Upper lobe of right lung (tissue), 1 donor: ENCODE data around the gene TRPC1. TPM values are rescaled to one million over a fixed set of nuclear protein-coding genes. Genes with fewer than 3 reads are reported as not detected.
"Not testable (repeated sequence)": the region's sequence is repeated elsewhere in the genome, so short reads cannot be mapped to it uniquely, and the experiment has no call there.

ENCODE experiments used
- ATAC-seq: fragments of 200-7000 bp; cut with Tn5 transposase; one replicate; pipeline ENCODE4 v1.9.1; 2020; ENCODE audit warnings: mild to moderate bottlenecking, moderate library complexity
- DNase-seq: peaks from one replicate; pipeline ENCODE4 v3.0.0-alpha.2; 2020
- H3K27ac ChIP-seq: fragments of 200-600 bp; one replicate; pipeline ENCODE4 v1.8.0; 2022
- H3K27me3 ChIP-seq: fragments of 200-600 bp; one replicate; pipeline ENCODE4 v1.8.0; 2022; ENCODE audit warnings: mild to moderate bottlenecking
- H3K36me3 ChIP-seq: fragments of 200-600 bp; one replicate; pipeline ENCODE4 v1.8.0; 2022
- H3K4me1 ChIP-seq: fragments of 200-600 bp; one replicate; pipeline ENCODE4 v1.8.0; 2022
- H3K4me3 ChIP-seq: fragments of 200-600 bp; one replicate; pipeline ENCODE4 v1.8.0; 2022; ENCODE audit warnings: mild to moderate bottlenecking
- H3K9me3 ChIP-seq: fragments of 200-600 bp; one replicate; pipeline ENCODE4 v1.8.0; 2022
- intact Hi-C: fragments of 100-400 bp; cut with DNase I; formaldehyde crosslinking; loops from one replicate; pipeline ENCODE4 v1.11.0; 2022
- total RNA-seq: library from RNA; stranded (reverse); fragmentation: NEBNext Ultra II Directional; extraction: Animal tissue kit (Norgen Biotek cat#: 25700); gene quantifications from one replicate; pipeline ENCODE4 v1.2.1, GENCODE V29; 2021
- TF ChIP-seq, protein P1 (sequence below): fragments of 200-600 bp; IDR thresholded peaks from one replicate; pipeline ENCODE4 v1.8.0; 2022; ENCODE audit warnings: antibody characterized with exemption
- donor health status: DM: no; HTN: yes; CAD: no; lungs with severe emphysema.

Gene TRPC1
- total RNA-seq, 1 donor from 2014 or later: 5.6 TPM

DNA sequence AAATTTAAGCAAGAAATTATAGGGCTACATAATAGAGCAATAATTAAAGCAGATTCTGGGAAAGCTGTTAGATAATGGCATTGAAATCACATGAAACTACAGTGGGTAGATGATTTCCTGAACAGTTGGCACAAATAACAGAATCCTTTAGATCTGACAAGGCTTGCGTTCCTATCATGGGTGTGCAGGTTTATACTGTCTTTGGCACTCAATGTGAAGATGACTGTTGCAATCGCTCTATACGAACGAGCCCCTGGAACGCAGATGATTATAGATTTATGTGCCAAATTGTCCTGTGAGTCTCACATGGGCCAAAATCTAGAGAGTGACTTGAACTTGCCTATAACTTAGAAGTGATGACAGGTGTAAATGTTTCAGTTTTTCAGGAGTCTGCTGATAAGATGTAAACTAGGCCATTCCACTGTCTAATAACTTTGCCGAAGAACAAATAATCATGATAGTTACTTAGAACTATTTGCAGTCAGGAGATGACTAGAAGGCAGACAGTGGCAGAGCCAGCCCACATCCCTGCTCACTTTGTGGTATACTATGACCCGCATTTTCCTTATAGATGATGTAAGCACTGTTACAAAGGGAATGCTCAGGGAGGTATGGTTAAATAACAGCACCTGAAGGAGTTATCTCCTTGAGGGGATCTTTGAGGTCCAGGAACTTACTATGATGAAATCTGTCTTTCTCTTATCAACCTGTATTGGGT is 30.5 kb upstream of the TRPC1 start:
- ATAC-seq (no peak), DNase-seq (no peak)
- Histone ChIP-seq H3K27ac (no peak overlapping the region), H3K4me1 (no peaks in the 10 kb centered on the region), H3K4me3 (no peak overlapping the region), H3K9me3 (no peaks in the 10 kb centered on the region), H3K27me3 (no peaks in the 10 kb centered on the region), H3K36me3 (no peaks in the 10 kb centered on the region)
- TF ChIP-seq, protein P1, sequence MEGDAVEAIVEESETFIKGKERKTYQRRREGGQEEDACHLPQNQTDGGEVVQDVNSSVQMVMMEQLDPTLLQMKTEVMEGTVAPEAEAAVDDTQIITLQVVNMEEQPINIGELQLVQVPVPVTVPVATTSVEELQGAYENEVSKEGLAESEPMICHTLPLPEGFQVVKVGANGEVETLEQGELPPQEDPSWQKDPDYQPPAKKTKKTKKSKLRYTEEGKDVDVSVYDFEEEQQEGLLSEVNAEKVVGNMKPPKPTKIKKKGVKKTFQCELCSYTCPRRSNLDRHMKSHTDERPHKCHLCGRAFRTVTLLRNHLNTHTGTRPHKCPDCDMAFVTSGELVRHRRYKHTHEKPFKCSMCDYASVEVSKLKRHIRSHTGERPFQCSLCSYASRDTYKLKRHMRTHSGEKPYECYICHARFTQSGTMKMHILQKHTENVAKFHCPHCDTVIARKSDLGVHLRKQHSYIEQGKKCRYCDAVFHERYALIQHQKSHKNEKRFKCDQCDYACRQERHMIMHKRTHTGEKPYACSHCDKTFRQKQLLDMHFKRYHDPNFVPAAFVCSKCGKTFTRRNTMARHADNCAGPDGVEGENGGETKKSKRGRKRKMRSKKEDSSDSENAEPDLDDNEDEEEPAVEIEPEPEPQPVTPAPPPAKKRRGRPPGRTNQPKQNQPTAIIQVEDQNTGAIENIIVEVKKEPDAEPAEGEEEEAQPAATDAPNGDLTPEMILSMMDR: no peak
- intact Hi-C loops: no loop called here

DNA sequence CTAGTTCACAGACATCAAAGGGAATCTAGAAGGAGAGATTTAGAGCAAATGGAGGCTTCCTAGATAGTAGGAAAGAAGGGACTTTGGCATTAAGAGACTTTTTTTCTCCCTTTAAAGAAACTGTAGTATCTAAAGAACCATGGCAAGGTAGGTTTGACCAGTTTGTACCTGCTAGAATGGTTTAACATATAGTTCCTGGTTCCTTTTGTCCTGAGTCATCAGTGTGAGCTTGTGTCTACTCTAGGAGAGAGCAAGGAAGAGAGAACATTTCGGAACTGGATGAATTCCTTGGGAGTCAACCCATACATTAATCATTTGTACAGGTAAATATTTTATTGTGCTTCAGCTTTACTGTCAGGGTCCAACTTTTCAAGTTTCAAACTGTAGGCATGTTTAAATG is 29.6 kb upstream of the TRPC1 start:
- H3K36me3 ChIP-seq: no peaks in the 10 kb centered on the region
- no peaks in the 10 kb centered on the region for H3K9me3 ChIP-seq
- H3K27ac ChIP-seq: no peak overlapping the region
- ATAC-seq (no peak), DNase-seq (no peak)
- TF ChIP-seq, protein P1: no peak
- intact Hi-C loops: no loop called here
- no peak overlapping the region for H3K4me3 ChIP-seq
- no peaks in the 10 kb centered on the region for H3K4me1 ChIP-seq
- H3K27me3 ChIP-seq: no peaks in the 10 kb centered on the region

DNA sequence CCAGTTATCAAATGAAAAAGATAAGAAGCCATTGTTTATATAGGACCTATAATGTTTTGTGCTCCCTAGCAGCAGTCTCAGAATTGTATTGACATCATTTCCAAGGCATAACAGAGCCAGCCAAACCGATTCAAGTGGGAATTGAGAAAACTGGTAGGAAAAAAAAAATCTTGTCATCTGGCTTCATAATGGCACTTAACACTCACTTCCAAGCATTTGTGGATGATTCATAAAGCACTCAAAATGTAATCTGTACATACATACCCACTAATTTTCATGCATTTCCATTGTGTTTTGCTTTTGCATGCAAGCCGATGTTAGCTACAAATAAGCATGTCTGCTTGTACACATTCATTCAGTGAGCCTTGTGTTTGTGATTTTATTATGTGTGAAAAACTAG is 18.6 kb upstream of the TRPC1 start:
- no peak for DNase-seq
- Histone ChIP-seq H3K9me3 (no peaks in the 10 kb centered on the region), H3K4me1 (no peaks in the 10 kb centered on the region), H3K27ac (no peak overlapping the region), H3K4me3 (no peak overlapping the region), H3K36me3 (no peaks in the 10 kb centered on the region), H3K27me3 (no peaks in the 10 kb centered on the region)
- intact Hi-C loops: no loop called here
- TF ChIP-seq, protein P1: no peak
- no peak for ATAC-seq

DNA sequence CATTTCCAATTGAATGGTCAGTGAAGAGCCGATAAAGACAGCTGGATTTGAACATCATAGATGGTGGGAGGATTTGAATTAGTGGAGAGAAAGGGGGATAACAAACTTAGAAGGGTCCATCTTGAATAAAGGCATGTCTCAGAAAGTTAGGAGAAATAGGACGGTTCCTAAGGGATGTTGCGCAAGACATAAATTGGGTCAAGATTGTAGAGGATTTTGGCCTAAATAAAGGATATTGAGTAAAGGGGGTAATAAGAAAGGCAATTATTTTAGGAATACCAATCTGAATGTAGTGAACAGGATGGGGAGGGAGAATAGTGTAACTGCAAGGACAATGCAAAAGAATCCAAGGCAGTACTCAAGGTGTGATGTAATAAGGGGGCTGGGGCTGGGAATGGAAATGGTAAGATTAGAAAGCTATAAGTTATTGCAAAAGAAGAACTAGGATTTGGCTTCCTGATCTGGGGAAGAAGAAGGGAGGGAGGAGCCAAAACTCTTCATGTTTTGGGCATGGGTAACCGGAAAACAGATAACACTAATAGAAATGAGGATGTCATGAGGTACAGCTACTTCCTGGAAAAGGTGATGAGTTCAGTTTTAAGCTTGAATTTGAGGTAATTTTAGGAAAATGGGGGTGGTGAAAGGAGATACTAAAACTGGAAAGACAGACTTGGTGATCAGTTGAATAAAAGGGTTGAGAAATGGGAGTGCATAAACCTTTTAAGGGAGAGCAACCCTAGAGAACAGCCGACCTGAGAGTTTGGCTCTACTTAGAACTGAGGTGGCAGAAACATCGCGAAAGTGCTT is 17.3 kb upstream of the TRPC1 start:
- no peaks in the 10 kb centered on the region for H3K36me3 ChIP-seq
- TF ChIP-seq, protein P1: no peak
- H3K4me1 ChIP-seq: no peaks in the 10 kb centered on the region
- intact Hi-C loops: no loop called here
- ATAC-seq: no peak
- no peak for DNase-seq
- H3K4me3 ChIP-seq: no peak overlapping the region
- no peaks in the 10 kb centered on the region for H3K9me3 ChIP-seq
- no peak overlapping the region for H3K27ac ChIP-seq
- no peaks in the 10 kb centered on the region for H3K27me3 ChIP-seq

DNA sequence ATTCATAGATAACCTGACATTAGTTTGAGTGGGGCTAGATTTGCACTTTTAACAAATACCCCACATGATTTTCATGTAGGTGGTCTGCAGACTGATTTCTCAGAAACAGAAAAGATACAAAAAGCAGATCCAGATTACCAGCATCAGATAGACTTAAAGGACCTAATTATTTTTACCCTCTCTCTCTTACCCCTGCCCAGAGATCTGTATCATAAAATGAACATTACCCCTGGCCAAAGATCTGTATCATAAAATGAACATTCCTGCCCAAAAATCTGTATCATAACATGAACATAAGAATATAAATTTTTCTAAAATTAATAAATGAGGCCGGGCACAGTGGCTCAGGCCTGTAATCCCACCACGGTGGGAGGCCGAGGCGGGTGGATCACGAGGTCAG is 14.6 kb upstream of the TRPC1 start:
- H3K9me3 ChIP-seq: no peaks in the 10 kb centered on the region
- intact Hi-C loops: no loop called here
- no peaks in the 10 kb centered on the region for H3K27me3 ChIP-seq
- TF ChIP-seq, protein P1: no peak
- no peaks in the 10 kb centered on the region for H3K36me3 ChIP-seq
- no peak for ATAC-seq
- H3K27ac ChIP-seq: no peak overlapping the region
- H3K4me1 ChIP-seq: no peaks in the 10 kb centered on the region
- no peak for DNase-seq
- no peak overlapping the region for H3K4me3 ChIP-seq

DNA sequence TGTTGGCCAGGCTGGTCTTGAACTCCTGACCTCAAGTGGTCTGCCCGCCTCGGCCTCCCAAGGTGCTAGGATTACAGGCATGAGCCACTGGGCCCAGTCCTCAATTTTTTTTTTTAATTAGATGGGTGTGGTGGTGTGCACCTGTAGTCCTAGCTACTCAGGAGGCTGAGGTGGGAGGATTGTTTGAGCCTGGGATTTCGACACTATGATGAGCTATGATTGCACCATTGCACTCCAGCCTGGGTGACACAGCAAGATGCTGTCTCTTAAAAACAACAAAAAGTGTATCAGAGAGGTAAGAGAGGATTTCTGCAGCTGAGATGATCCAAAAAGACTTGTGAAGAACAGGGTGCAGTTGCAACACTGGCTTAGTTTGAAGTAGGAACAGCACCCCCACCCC is 9.0 kb upstream of the TRPC1 start:
- H3K27ac ChIP-seq, H3K4me1 ChIP-seq, H3K4me3 ChIP-seq, ATAC-seq, H3K27me3 ChIP-seq, H3K36me3 ChIP-seq, DNase-seq, intact Hi-C loops, H3K9me3 ChIP-seq: not testable (repeated sequence)
